ENCODE data around the gene STAC2. TPM values are rescaled to one million over a fixed set of nuclear protein-coding genes. Genes with fewer than 3 reads are reported as not detected.

Gene STAC2
- total and polyA plus RNA-seq, 12 donors = 0.09 to 4.9 (median 0.51) TPM; not detected in 1

- 12 to 13% methylated on average over 24 of the region's 24 CpGs for WGBS, 2 donors
- peak; percentile 77 to 84 for DNase-seq
- H3K27ac ChIP-seq = no peak overlapping the region
- intact Hi-C loops (cut with DNase I) = no loop called here
- peaks cover 14 to 68% (median 57%) of the 10 kb centered on the region in 7 donors for H3K27me3 ChIP-seq
- peaks cover 5 to 25% (median 21%) of the 10 kb centered on the region in 9 donors for H3K4me1 ChIP-seq
- no peaks in the 10 kb centered on the region for H3K36me3 ChIP-seq
- no peak for TF ChIP-seq CTCF (IDR thresholded peaks at IDR 0.05)
- peak overlapping the region; percentile 18 to 53 (median 46) for H3K4me3 ChIP-seq
- ATAC-seq = peak; percentile 64 to 86 (median 80)
- no peaks in the 10 kb centered on the region for H3K9me3 ChIP-seq
Measured at GRCh38 chr17:39225959-39226683, 376 bp upstream of the STAC2 start.

- Histone ChIP-seq H3K36me3 (no peaks in the 10 kb centered on the region), H3K9me3 (no peaks in the 10 kb centered on the region), H3K27me3 (peaks cover 14 to 57% (median 51%) of the 10 kb centered on the region in 7 donors), H3K27ac (no peak overlapping the region), H3K4me1 (peaks cover 6 to 27% (median 23%) of the 10 kb centered on the region in 9 donors), H3K4me3 (peak overlapping the region; percentile 18 to 53 (median 46))
- peak in 4 of 8 donors; percentile 9 to 51 (median 14) for ATAC-seq
- WGBS, 2 donors = 2% methylated on average over 60 to 68 of the region's 68 CpGs
- peak in 1 of 9 donors; percentile 16 for TF ChIP-seq CTCF (IDR thresholded peaks at IDR 0.05)
- no peak for DNase-seq
- intact Hi-C loops (cut with DNase I) = no loop called here
Measured at GRCh38 chr17:39224778-39225307, 902 bp downstream of the STAC2 start.

GRCh38 chr17:39223907-39224777 is 1.6 kb downstream of the STAC2 start:
- Histone ChIP-seq H3K9me3 (no peaks in the 10 kb centered on the region), H3K27me3 (peaks cover 14 to 51% (median 46%) of the 10 kb centered on the region in 7 donors), H3K4me1 (peaks cover 7 to 34% (median 25%) of the 10 kb centered on the region in 9 donors), H3K27ac (no peak overlapping the region), H3K4me3 (peak overlapping the region in 6 of 10 donors; percentile 34 to 53 (median 47)), H3K36me3 (no peaks in the 10 kb centered on the region)
- TF ChIP-seq CTCF (IDR thresholded peaks at IDR 0.05) = no peak
- WGBS, 2 donors = 42 to 46% methylated on average over 33 of the region's 33 CpGs
- DNase-seq (no peak), ATAC-seq (no peak)
- intact Hi-C loops (cut with DNase I) = no loop called here
